GM12878 (cell line): Measurements from ENCODE around the gene DMRTB1. TPM values are rescaled to one million over a fixed set of nuclear protein-coding genes. Genes with fewer than 3 reads are reported as not detected.

ENCODE experiments used
- ATAC-seq: fragments of 200-7000 bp; cut with Tn5 transposase; 3 replicates; pipeline ENCODE4 v1.9.1; 2020; ENCODE audit warnings: mild to moderate bottlenecking, moderate library complexity
- BruUV-seq: library from RNA; stranded (reverse); fragments of 400-500 nt; replicated peaks from 2 replicates; lab custom pipeline; 2021; lab: Mats Ljungman, UMichigan
- CTCF ChIA-PET: fragments of 300-600 bp; sonication (Branson Sonifier 250); formaldehyde crosslinking; extraction: SDS; loops from one replicate; lab custom pipeline; 2021; ENCODE audit warnings: inconsistent platforms; lab: Yijun Ruan, JAX
- POLR2A ChIA-PET: fragments of 350-600 bp; formaldehyde crosslinking; extraction: SDS; loops from one replicate; lab custom pipeline; 2021; ENCODE audit warnings: inconsistent platforms; lab: Charles Lee
- RAD21 ChIA-PET: fragments of 300-600 bp; sonication (Branson Sonifier 250); formaldehyde crosslinking; loops from one replicate; lab custom pipeline; 2023; ENCODE audit warnings: antibody characterized with exemption; ENCODE audit not compliant: unreplicated experiment; lab: Charles Lee
- SMC1A ChIA-PET: fragments of 300-600 bp; sonication (Branson Sonifier 250); formaldehyde crosslinking; loops from one replicate; lab custom pipeline; 2023; ENCODE audit not compliant: unreplicated experiment, uncharacterized antibody; lab: Charles Lee
- DNase-seq: peaks from one replicate; pipeline ENCODE4 v3.0.0-alpha.2; 2011; ENCODE audit warnings: low read depth, low spot score
- FAIRE-seq: peaks from 3 replicates; lab custom pipeline; 2011; peaks lifted over from hg19 to GRCh38; lab: Jason Lieb, UNC
- H2AFZ ChIP-seq: 2 replicates; pipeline ENCODE4 v1.6.0; 2011; ENCODE audit warnings: low read depth, low read length, control low read depth; ENCODE audit not compliant: control insufficient read depth
- H3K27ac ChIP-seq: 2 replicates; pipeline ENCODE4 v1.5.1; 2011; ENCODE audit warnings: control low read depth; ENCODE audit not compliant: control insufficient read depth, insufficient read depth
- H3K27me3 ChIP-seq, 2 experiments: replicated peaks in 1 of 2; 2 replicates each; pipeline versions ENCODE4 v1.6.0 to v1.6.1; 2011; ENCODE audit warnings: low read length in 1 of 2; ENCODE audit not compliant: control insufficient read depth in 2 of 2, insufficient read depth in 2 of 2
- H3K36me3 ChIP-seq, 2 experiments: 2 replicates each; pipeline ENCODE4 v1.5.1; 2011; ENCODE audit warnings: low read length in 1 of 2; ENCODE audit not compliant: control insufficient read depth in 2 of 2, insufficient read depth in 2 of 2
- H3K4me1 ChIP-seq: 2 replicates; pipeline ENCODE4 v1.6.1; 2011; ENCODE audit warnings: mild to moderate bottlenecking, low read length, moderate library complexity, mixed read lengths; ENCODE audit not compliant: control insufficient read depth, insufficient read depth
- H3K4me2 ChIP-seq: 2 replicates; pipeline ENCODE4 v1.6.0; 2011; ENCODE audit warnings: control low read depth; ENCODE audit not compliant: control insufficient read depth, insufficient read depth
- H3K4me3 ChIP-seq: fragments of 200-600 bp; sonication (generic); 2 replicates; pipeline ENCODE4 v1.5.1; 2016
- H3K79me2 ChIP-seq: 2 replicates; pipeline ENCODE4 v1.6.0; 2011; ENCODE audit warnings: low read length; ENCODE audit not compliant: control insufficient read depth, insufficient read depth
- H3K9ac ChIP-seq: 2 replicates; pipeline ENCODE4 v1.8.0; 2011; ENCODE audit warnings: low read length, control low read depth, mixed read lengths; ENCODE audit not compliant: control insufficient read depth, insufficient read depth
- H3K9me3 ChIP-seq: replicated peaks from 3 replicates; pipeline ENCODE4 v1.5.1; 2011; ENCODE audit warnings: mild to moderate bottlenecking, low read length; ENCODE audit not compliant: control insufficient read depth, insufficient read depth
- H4K20me1 ChIP-seq: 2 replicates; pipeline ENCODE4 v1.6.0; 2011; ENCODE audit not compliant: control insufficient read depth, insufficient read depth
- HCFC1 ChIP-seq: fragments of 150-350 bp; IDR thresholded peaks from 2 replicates; pipeline ENCODE4 v1.6.1; 2014; ENCODE audit warnings: low read length
- NR2C1 ChIP-seq: fragments of 450-650 bp; IDR thresholded peaks from 2 replicates; pipeline ENCODE4 v1.6.1; 2017; ENCODE audit warnings: antibody characterized with exemption, mild to moderate bottlenecking, moderate library complexity
- RCOR1 ChIP-seq: conservative IDR thresholded peaks from 2 replicates; pipeline ENCODE4 v1.6.1; 2012; ENCODE audit warnings: low read depth, low read length, improper control_type of control experiment
- SIX5 ChIP-seq: IDR thresholded peaks from 2 replicates; pipeline ENCODE4 v1.6.1; 2011; ENCODE audit warnings: mild to moderate bottlenecking, low read depth, low read length, moderate library complexity; ENCODE audit not compliant: severe bottlenecking
- SMARCA5 ChIP-seq: fragments of 450-650 bp; IDR thresholded peaks from 2 replicates; pipeline ENCODE4 v1.6.1; 2017; ENCODE audit warnings: mild to moderate bottlenecking
- SPI1 ChIP-seq: IDR thresholded peaks from 2 replicates; pipeline ENCODE4 v1.6.1; 2011; ENCODE audit warnings: low read depth, mild to moderate bottlenecking, low read length, moderate library complexity, borderline replicate concordance; ENCODE audit not compliant: insufficient read depth
- STAT3 ChIP-seq: IDR thresholded peaks from 2 replicates; pipeline ENCODE4 v1.6.1; 2011; ENCODE audit warnings: low read depth, low read length, improper control_type of control experiment
- TAF1 ChIP-seq: IDR thresholded peaks from 2 replicates; pipeline ENCODE4 v1.6.1; 2011; ENCODE audit warnings: mild to moderate bottlenecking, low read depth, low read length, borderline replicate concordance
- TCF12 ChIP-seq: IDR thresholded peaks from 2 replicates; pipeline ENCODE4 v1.6.1; 2011; ENCODE audit warnings: low read depth, mild to moderate bottlenecking, low read length
- YY1 ChIP-seq: IDR thresholded peaks from 2 replicates; pipeline ENCODE4 v1.6.1; 2011; ENCODE audit warnings: low read depth, mild to moderate bottlenecking, low read length
- WGBS: methylation state at CpG from one replicate; pipeline ENCODE4 v1.1.6; 2016; ENCODE audit warnings: low lambda C conversion rate; ENCODE audit not compliant: insufficient replicate concordance, insufficient coverage; ENCODE audit errors: missing lambda C conversion rate; 5-methylcytosine and 5-hydroxymethylcytosine counted together
- in situ Hi-C: fragments of 300-500 bp; cut with MboI; formaldehyde crosslinking; loops from 9 replicates; pipeline ENCODE4 v1.14.3; 2018; ENCODE audit warnings: mixed read lengths
- intact Hi-C: fragments of 100-400 bp; cut with micrococcal nuclease; formaldehyde crosslinking; loops from one replicate; pipeline ENCODE4 v1.14.2; 2022; ENCODE audit not compliant: unreplicated experiment
- polyA plus RNA-seq, 11 experiments: library from polyadenylated mRNA; depleted of rRNA in 4 of 11; unstranded in 6 of 11; stranded (reverse) in 5 of 11; fragments of >200 nt; fragmentation: Nextera tagmentation in 4 of 11; fragmentation: Illumina TruSeq in 1 of 11; extraction: Ambion mirVana in 4 of 11; extraction: Trizol in 1 of 11; gene quantifications; 1 replicate in 1 of 11; 2 replicates in 10 of 11; pipeline versions ENCODE4 v1.2.1 to v1.2.3, GENCODE V29; 2011 to 2016; ENCODE audit warnings: inconsistent platforms in 2 of 11, missing spikeins in 2 of 11, low read depth in 1 of 11
- total RNA-seq, 4 experiments: library from RNA; depleted of rRNA in 3 of 4; stranded (reverse); fragments of >200 nt in 3 of 4; fragmentation: Illumina TruSeq in 1 of 4; extraction: Trizol in 1 of 4; gene quantifications; 2 replicates each; pipeline versions ENCODE4 v1.2.1 to v1.2.3, GENCODE V29; 2013 to 2021
- TF ChIP-seq, protein P1 (sequence below): IDR thresholded peaks from 2 replicates; pipeline ENCODE4 v1.6.1; 2011; ENCODE audit warnings: borderline replicate concordance, low read depth, mild to moderate bottlenecking, moderate library complexity, low read length; ENCODE audit not compliant: insufficient read depth, poor library complexity, severe bottlenecking
- TF ChIP-seq, protein P2 (sequence below): IDR thresholded peaks from 2 replicates; pipeline ENCODE4 v1.6.1; 2012; ENCODE audit warnings: improper control_type of control experiment, low read depth, low read length; ENCODE audit not compliant: insufficient replicate concordance

DMRTB1 gene
- total and polyA plus RNA-seq, 10 of the 15 experiments (the other 5 are each of a cell fraction or from before 2014, with no cell fraction given), result not detected

- Histone ChIP-seq H3K4me3 (no peak overlapping the region), H3K9me3 (no peaks in the 10 kb centered on the region), H4K20me1 (no peaks in the 10 kb centered on the region), H3K4me2 (no peak overlapping the region), H2AFZ (no peak overlapping the region), H3K27ac (no peak overlapping the region), H3K4me1 (no peaks in the 10 kb centered on the region), H3K79me2 (no peaks in the 10 kb centered on the region), H3K27me3 (no peaks in the 10 kb centered on the region; a peak in 1 of 4 replicates), H3K9ac (no peak overlapping the region), H3K36me3 (no peaks in the 10 kb centered on the region)
- ATAC-seq (no peak), FAIRE-seq (no peak), DNase-seq (no peak)
- BruUV-seq, result no TSS peak
- TF ChIP-seq NR2C1 (no peak), SMARCA5 (no peak), TCF12 (no peak), YY1 (no peak), TAF1 (no peak), SIX5 (no peak), RCOR1 (no peak), SPI1 (no peak), STAT3 (no peak), HCFC1 (no peak)
- TF ChIP-seq, protein P1, sequence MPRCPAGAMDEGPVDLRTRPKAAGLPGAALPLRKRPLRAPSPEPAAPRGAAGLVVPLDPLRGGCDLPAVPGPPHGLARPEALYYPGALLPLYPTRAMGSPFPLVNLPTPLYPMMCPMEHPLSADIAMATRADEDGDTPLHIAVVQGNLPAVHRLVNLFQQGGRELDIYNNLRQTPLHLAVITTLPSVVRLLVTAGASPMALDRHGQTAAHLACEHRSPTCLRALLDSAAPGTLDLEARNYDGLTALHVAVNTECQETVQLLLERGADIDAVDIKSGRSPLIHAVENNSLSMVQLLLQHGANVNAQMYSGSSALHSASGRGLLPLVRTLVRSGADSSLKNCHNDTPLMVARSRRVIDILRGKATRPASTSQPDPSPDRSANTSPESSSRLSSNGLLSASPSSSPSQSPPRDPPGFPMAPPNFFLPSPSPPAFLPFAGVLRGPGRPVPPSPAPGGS, result no peak
- TF ChIP-seq, protein P2, sequence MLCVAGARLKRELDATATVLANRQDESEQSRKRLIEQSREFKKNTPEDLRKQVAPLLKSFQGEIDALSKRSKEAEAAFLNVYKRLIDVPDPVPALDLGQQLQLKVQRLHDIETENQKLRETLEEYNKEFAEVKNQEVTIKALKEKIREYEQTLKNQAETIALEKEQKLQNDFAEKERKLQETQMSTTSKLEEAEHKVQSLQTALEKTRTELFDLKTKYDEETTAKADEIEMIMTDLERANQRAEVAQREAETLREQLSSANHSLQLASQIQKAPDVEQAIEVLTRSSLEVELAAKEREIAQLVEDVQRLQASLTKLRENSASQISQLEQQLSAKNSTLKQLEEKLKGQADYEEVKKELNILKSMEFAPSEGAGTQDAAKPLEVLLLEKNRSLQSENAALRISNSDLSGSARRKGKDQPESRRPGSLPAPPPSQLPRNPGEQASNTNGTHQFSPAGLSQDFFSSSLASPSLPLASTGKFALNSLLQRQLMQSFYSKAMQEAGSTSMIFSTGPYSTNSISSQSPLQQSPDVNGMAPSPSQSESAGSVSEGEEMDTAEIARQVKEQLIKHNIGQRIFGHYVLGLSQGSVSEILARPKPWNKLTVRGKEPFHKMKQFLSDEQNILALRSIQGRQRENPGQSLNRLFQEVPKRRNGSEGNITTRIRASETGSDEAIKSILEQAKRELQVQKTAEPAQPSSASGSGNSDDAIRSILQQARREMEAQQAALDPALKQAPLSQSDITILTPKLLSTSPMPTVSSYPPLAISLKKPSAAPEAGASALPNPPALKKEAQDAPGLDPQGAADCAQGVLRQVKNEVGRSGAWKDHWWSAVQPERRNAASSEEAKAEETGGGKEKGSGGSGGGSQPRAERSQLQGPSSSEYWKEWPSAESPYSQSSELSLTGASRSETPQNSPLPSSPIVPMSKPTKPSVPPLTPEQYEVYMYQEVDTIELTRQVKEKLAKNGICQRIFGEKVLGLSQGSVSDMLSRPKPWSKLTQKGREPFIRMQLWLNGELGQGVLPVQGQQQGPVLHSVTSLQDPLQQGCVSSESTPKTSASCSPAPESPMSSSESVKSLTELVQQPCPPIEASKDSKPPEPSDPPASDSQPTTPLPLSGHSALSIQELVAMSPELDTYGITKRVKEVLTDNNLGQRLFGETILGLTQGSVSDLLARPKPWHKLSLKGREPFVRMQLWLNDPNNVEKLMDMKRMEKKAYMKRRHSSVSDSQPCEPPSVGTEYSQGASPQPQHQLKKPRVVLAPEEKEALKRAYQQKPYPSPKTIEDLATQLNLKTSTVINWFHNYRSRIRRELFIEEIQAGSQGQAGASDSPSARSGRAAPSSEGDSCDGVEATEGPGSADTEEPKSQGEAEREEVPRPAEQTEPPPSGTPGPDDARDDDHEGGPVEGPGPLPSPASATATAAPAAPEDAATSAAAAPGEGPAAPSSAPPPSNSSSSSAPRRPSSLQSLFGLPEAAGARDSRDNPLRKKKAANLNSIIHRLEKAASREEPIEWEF, result no peak
- RAD21 ChIA-PET, result no interaction called here
- POLR2A ChIA-PET, result no interaction called here
- CTCF ChIA-PET, result interaction anchor here (1.1 kb wide), 1 partner anchor 11 kb away, joined by 3 read pairs; no protein-coding TSS in a partner anchor
- intact Hi-C loops (no loop called here), in situ Hi-C loops (no loop called here)
- WGBS, result 46% methylated on average over 29 of the region's 29 CpGs
- SMC1A ChIA-PET, result no interaction called here
These were observed 1.6 kb downstream of the DMRTB1 start for GRCh38 chr1:53460666-53461322.
